ENCODE results near the gene RSPO4. TPM values are rescaled to one million over a fixed set of nuclear protein-coding genes. Genes with fewer than 3 reads are reported as not detected.

RSPO4 gene
- polyA plus RNA-seq, 1 donor (not counting 4 experiments of a cell fraction or from before 2014, with no cell fraction given) = not detected

DNA sequence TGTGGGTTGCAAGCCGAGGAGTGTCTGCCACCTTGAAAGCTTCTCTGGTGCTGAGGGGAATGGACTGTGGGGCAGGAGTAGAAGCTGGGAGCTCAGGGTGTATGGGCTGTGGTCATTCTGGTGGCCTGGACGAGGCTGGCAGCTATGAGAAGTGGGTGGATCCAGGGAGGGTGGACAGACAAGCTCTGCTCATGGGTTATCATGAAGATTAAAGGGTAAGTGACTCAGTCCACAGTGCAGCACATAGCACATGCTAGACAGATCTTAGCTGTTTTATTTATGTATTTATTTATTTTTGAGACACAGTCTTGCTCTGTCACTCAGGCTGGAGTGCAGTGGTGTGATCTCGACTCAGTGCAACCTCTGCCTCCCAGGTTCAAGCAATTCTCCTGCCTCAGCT, 13.8 kb downstream of the RSPO4 start:
- H3K9me1 ChIP-seq (ENCODE audit: control insufficient read depth, extremely low read depth, insufficient read depth, low read length) = no peaks in the 10 kb centered on the region
- no peaks in the 10 kb centered on the region for H3K79me2 ChIP-seq (ENCODE audit: control insufficient read depth, insufficient read depth, low read length)
- H3K27ac ChIP-seq (ENCODE audit: control insufficient read depth, insufficient read depth, low read length) = no peak overlapping the region
- DNase-seq (ENCODE audit: low read depth, low spot score) (no peak), FAIRE-seq (no peak)
- H3K36me3 ChIP-seq (ENCODE audit: control insufficient read depth in 2 of 2, extremely low read depth in 1 of 2, insufficient read depth in 2 of 2, low read length in 2 of 2) = no peaks in the 10 kb centered on the region
- no peaks in the 10 kb centered on the region for H3K9me3 ChIP-seq (ENCODE audit: control insufficient read depth, low read depth, low read length)
- H3K4me2 ChIP-seq (ENCODE audit: control insufficient read depth, extremely low read depth, insufficient read depth, low read depth, low read length) = no peak overlapping the region
- H3K9ac ChIP-seq (ENCODE audit: control insufficient read depth, extremely low read depth, insufficient read depth, low read length) = no peak overlapping the region
- no peak overlapping the region for H3K4me3 ChIP-seq (ENCODE audit: control insufficient read depth in 2 of 3, extremely low read depth in 1 of 3, insufficient read depth in 2 of 3, low read depth in 1 of 3, low read length in 3 of 3)
- H2AFZ ChIP-seq (ENCODE audit: control insufficient read depth, low read length) = no peak overlapping the region
- peaks cover 23% of the 10 kb centered on the region for H3K27me3 ChIP-seq (ENCODE audit: control insufficient read depth, extremely low read depth, insufficient read depth, low read length)
- peaks cover 2% of the 10 kb centered on the region for H4K20me1 ChIP-seq (ENCODE audit: control insufficient read depth, extremely low read depth, insufficient read depth, low read length)
- TF ChIP-seq, protein P1, sequence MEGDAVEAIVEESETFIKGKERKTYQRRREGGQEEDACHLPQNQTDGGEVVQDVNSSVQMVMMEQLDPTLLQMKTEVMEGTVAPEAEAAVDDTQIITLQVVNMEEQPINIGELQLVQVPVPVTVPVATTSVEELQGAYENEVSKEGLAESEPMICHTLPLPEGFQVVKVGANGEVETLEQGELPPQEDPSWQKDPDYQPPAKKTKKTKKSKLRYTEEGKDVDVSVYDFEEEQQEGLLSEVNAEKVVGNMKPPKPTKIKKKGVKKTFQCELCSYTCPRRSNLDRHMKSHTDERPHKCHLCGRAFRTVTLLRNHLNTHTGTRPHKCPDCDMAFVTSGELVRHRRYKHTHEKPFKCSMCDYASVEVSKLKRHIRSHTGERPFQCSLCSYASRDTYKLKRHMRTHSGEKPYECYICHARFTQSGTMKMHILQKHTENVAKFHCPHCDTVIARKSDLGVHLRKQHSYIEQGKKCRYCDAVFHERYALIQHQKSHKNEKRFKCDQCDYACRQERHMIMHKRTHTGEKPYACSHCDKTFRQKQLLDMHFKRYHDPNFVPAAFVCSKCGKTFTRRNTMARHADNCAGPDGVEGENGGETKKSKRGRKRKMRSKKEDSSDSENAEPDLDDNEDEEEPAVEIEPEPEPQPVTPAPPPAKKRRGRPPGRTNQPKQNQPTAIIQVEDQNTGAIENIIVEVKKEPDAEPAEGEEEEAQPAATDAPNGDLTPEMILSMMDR (optimal IDR thresholded peaks at IDR 0.05 in 1 of 3, IDR thresholded peaks at IDR 0.05 in 1 of 3, conservative IDR thresholded peaks at IDR 0.05 in 1 of 3; ENCODE audit: extremely low read depth in 1 of 3, insufficient read depth in 2 of 3, low read length in 3 of 3) = no peak
- no peak for TF ChIP-seq EZH2 (IDR thresholded peaks at IDR 0.05; ENCODE audit: low read length)
- dilution Hi-C loops (cut with MboI; ENCODE audit: extremely low pct_ligation_motif_present, low sequenced_read_pairs) = no loop called here
- H3K4me1 ChIP-seq (ENCODE audit: control insufficient read depth, extremely low read depth, insufficient read depth, low read length) = peaks cover 11% of the 10 kb centered on the region

DNA sequence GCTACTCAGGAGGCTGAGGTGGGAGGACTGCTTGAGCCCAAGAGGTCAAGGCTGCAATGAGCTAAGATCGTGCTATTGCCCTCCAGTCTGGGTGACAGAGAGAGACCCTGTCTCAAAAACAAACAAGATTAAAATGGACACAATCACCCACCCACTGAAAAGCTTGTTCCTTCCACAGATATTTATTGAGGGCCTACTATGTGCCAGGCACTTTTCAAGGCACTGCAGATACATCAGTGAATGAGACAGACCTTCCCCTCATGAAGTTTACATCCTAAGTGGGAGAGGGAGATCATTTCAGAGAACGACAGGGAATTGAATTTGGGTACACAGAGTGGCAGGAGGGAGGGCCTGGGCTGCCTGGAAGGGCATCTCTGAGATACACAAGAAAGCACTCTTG, 14.4 kb downstream of the RSPO4 start:
- Histone ChIP-seq H3K27me3 (ENCODE audit: control insufficient read depth, extremely low read depth, insufficient read depth, low read length) (peaks cover 22% of the 10 kb centered on the region), H3K4me3 (ENCODE audit: control insufficient read depth in 2 of 3, extremely low read depth in 1 of 3, insufficient read depth in 2 of 3, low read depth in 1 of 3, low read length in 3 of 3) (no peak overlapping the region), H3K27ac (ENCODE audit: control insufficient read depth, insufficient read depth, low read length) (no peak overlapping the region), H3K36me3 (ENCODE audit: control insufficient read depth in 2 of 2, extremely low read depth in 1 of 2, insufficient read depth in 2 of 2, low read length in 2 of 2) (no peaks in the 10 kb centered on the region), H4K20me1 (ENCODE audit: control insufficient read depth, extremely low read depth, insufficient read depth, low read length) (peaks cover 2% of the 10 kb centered on the region), H3K9ac (ENCODE audit: control insufficient read depth, extremely low read depth, insufficient read depth, low read length) (no peak overlapping the region), H3K9me3 (ENCODE audit: control insufficient read depth, low read depth, low read length) (no peaks in the 10 kb centered on the region), H2AFZ (ENCODE audit: control insufficient read depth, low read length) (no peak overlapping the region), H3K4me2 (ENCODE audit: control insufficient read depth, extremely low read depth, insufficient read depth, low read depth, low read length) (no peak overlapping the region), H3K9me1 (ENCODE audit: control insufficient read depth, extremely low read depth, insufficient read depth, low read length) (no peaks in the 10 kb centered on the region), H3K4me1 (ENCODE audit: control insufficient read depth, extremely low read depth, insufficient read depth, low read length) (peaks cover 11% of the 10 kb centered on the region), H3K79me2 (ENCODE audit: control insufficient read depth, insufficient read depth, low read length) (no peaks in the 10 kb centered on the region)
- FAIRE-seq = no peak
- dilution Hi-C loops (cut with MboI; ENCODE audit: extremely low pct_ligation_motif_present, low sequenced_read_pairs) = no loop called here
- TF ChIP-seq EZH2 (IDR thresholded peaks at IDR 0.05; ENCODE audit: low read length) = no peak
- TF ChIP-seq, protein P1 (optimal IDR thresholded peaks at IDR 0.05 in 1 of 3, IDR thresholded peaks at IDR 0.05 in 1 of 3, conservative IDR thresholded peaks at IDR 0.05 in 1 of 3; ENCODE audit: extremely low read depth in 1 of 3, insufficient read depth in 2 of 3, low read length in 3 of 3) = no peak
- DNase-seq (ENCODE audit: low read depth, low spot score) = no peak

Measured in keratinocyte (primary cell).